Measurements from ENCODE around the gene SLAIN2.
"Not testable (repeated sequence)": the region's sequence is repeated elsewhere in the genome, so short reads cannot be mapped to it uniquely, and the experiment has no call there.

Gene SLAIN2

GRCh38 chr4:48340965-48341775, at the start of gene SLAIN2:
Gene SLAIN2 (plus strand): TSS chr4:48341529. CDS start chr4:48341740, 211 bp downstream.
- DNase-seq: peak; percentile 95

- not testable (repeated sequence) for DNase-seq
Measured at GRCh38 chr4:48292218-48292790, 49.0 kb upstream of the SLAIN2 start.

- no peak for DNase-seq
Measured at GRCh38 chr4:48295116-48295515, 46.2 kb upstream of the SLAIN2 start.

- peak; percentile 3 for DNase-seq
Measured at GRCh38 chr4:48296365-48296764, 45.0 kb upstream of the SLAIN2 start.

- DNase-seq: no peak
Measured at GRCh38 chr4:48297256-48297846, 44.0 kb upstream of the SLAIN2 start.

- no peak for DNase-seq
Measured at GRCh38 chr4:48299560-48299959, 41.8 kb upstream of the SLAIN2 start.

GRCh38 chr4:48300004-48300403, 41.3 kb upstream of the SLAIN2 start:
- DNase-seq: no peak

GRCh38 chr4:48305508-48305907, 35.8 kb upstream of the SLAIN2 start:
- no peak for DNase-seq

GRCh38 chr4:48307528-48307927, 33.8 kb upstream of the SLAIN2 start:
- no peak for DNase-seq

GRCh38 chr4:48308901-48309300, 32.4 kb upstream of the SLAIN2 start:
- no peak for DNase-seq

GRCh38 chr4:48311896-48312295, 29.4 kb upstream of the SLAIN2 start:
- no peak for DNase-seq

GRCh38 chr4:48314746-48315145, 26.6 kb upstream of the SLAIN2 start:
- DNase-seq: not testable (repeated sequence)

- DNase-seq: peak; percentile 31
Measured at GRCh38 chr4:48315728-48316630, 25.4 kb upstream of the SLAIN2 start.

- no peak for DNase-seq
Measured at GRCh38 chr4:48321312-48321711, 20.0 kb upstream of the SLAIN2 start.

- no peak for DNase-seq
Measured at GRCh38 chr4:48322063-48322462, 19.3 kb upstream of the SLAIN2 start.

GRCh38 chr4:48324281-48324680, 17.0 kb upstream of the SLAIN2 start:
- DNase-seq: no peak

- no peak for DNase-seq
Measured at GRCh38 chr4:48329193-48329592, 12.1 kb upstream of the SLAIN2 start.

GRCh38 chr4:48329976-48330375, 11.4 kb upstream of the SLAIN2 start:
- no peak for DNase-seq

GRCh38 chr4:48331577-48332330, 9.6 kb upstream of the SLAIN2 start:
- no peak for DNase-seq

GRCh38 chr4:48332661-48333060, 8.7 kb upstream of the SLAIN2 start:
- DNase-seq: no peak

GRCh38 chr4:48333587-48333986, 7.7 kb upstream of the SLAIN2 start:
- no peak for DNase-seq

GRCh38 chr4:48334236-48334635, 7.1 kb upstream of the SLAIN2 start:
- DNase-seq: no peak

All from CD4-positive, alpha-beta T cell treated with Interleukin-17A for 4 hours (primary cell).